K562 (cell line): ENCODE data around the gene KCNE1. TPM values are rescaled to one million over a fixed set of nuclear protein-coding genes. Genes with fewer than 3 reads are reported as not detected.
A peak's percentile ranks its signal among the peaks of the same experiment; 100 is the strongest.

ENCODE experiments used
- CC2D1A ChIP-seq: fragments of 450-650 bp; IDR thresholded peaks from 2 replicates; pipeline ENCODE4 v1.6.1; 2017; ENCODE audit warnings: mild to moderate bottlenecking
- CTCF ChIP-seq, 3 experiments: IDR thresholded peaks in 2 of 3; conservative IDR thresholded peaks in 1 of 3; 2 replicates each; pipeline ENCODE4 v1.5.1; 2011 to 2012; ENCODE audit warnings: low read length in 3 of 3, mild to moderate bottlenecking in 3 of 3, control low read depth in 2 of 3, improper control_type of control experiment in 1 of 3, inconsistent platforms in 1 of 3, low read depth in 1 of 3, mixed read lengths in 1 of 3, moderate library complexity in 1 of 3; ENCODE audit not compliant: insufficient read depth in 2 of 3
- DEAF1 ChIP-seq: fragments of 450-650 bp; formaldehyde crosslinking; IDR thresholded peaks from 2 replicates; pipeline ENCODE4 v1.4.0; 2020; ENCODE audit warnings: mild to moderate bottlenecking, moderate library complexity
- HBP1 ChIP-seq: fragments of 450-650 bp; formaldehyde crosslinking; IDR thresholded peaks from 2 replicates; pipeline ENCODE4 v1.4.0; 2022; ENCODE audit warnings: missing genetic modification characterization
- PURB ChIP-seq: sonication (generic); formaldehyde crosslinking; IDR thresholded peaks from 2 replicates; pipeline ENCODE4 v1.9.0; 2021; ENCODE audit warnings: low read depth, mild to moderate bottlenecking, missing genetic modification reagents
- RCOR1 ChIP-seq, 2 experiments: IDR thresholded peaks; 2 replicates each; pipeline ENCODE4 v1.6.1; 2012; ENCODE audit warnings: low read depth in 2 of 2, low read length in 2 of 2, borderline replicate concordance in 1 of 2, improper control_type of control experiment in 1 of 2
- RREB1 ChIP-seq: fragments of 250-450 bp; sonication (Bioruptor Pico); IDR thresholded peaks from 2 replicates; pipeline ENCODE4 v1.4.0; 2020
- SMAD1 ChIP-seq: fragments of 150-350 bp; IDR thresholded peaks from 2 replicates; pipeline ENCODE4 v1.6.1; 2014; ENCODE audit warnings: low read length, low read depth; ENCODE audit not compliant: partially characterized antibody
- TFAP4 ChIP-seq: sonication (generic); formaldehyde crosslinking; IDR thresholded peaks from 2 replicates; pipeline ENCODE4 v1.8.0; 2022; ENCODE audit warnings: missing genetic modification reagents, mild to moderate bottlenecking, moderate library complexity, borderline replicate concordance
- THRB ChIP-seq: fragments of 450-650 bp; formaldehyde crosslinking; conservative IDR thresholded peaks from 2 replicates; pipeline ENCODE4 v1.4.0; 2022; ENCODE audit warnings: mild to moderate bottlenecking, missing genetic modification characterization
- polyA plus RNA-seq, 8 experiments: library from polyadenylated mRNA; depleted of rRNA in 4 of 8; stranded (reverse) in 5 of 8; unstranded in 3 of 8; fragments of >200 nt; fragmentation: Nextera tagmentation in 2 of 8; fragmentation: Illumina TruSeq in 1 of 8; extraction: Ambion mirVana in 2 of 8; extraction: Trizol in 1 of 8; gene quantifications; 2 replicates each; pipeline versions ENCODE4 v1.2.1 to v1.2.3, GENCODE V29; 2011 to 2014; ENCODE audit warnings: inconsistent platforms in 1 of 8, missing spikeins in 1 of 8
- total RNA-seq, 7 experiments: library from RNA; depleted of rRNA in 6 of 7; stranded (reverse); fragments of >200 nt in 6 of 7; fragmentation: Illumina TruSeq in 2 of 7; extraction: Trizol in 2 of 7; gene quantifications; 2 replicates each; pipeline versions ENCODE4 v1.2.1 to v1.2.3, GENCODE V29; 2011 to 2021; ENCODE audit warnings: low replicate concordance in 1 of 7

The KCNE1 gene
- total and polyA plus RNA-seq, 9 of the 15 experiments (the other 6 are each of a cell fraction or from before 2014, with no cell fraction given), result 0.05 to 0.22 (median 0.11) TPM; not detected in 3

GRCh38 chr21:34510148-34511142 is 1.6 kb downstream of the KCNE1 start (continued):
- TF ChIP-seq RREB1 (CRISPR knock-in tag) (0 out of 2 replicates have a peak, but pooled peaks have one; percentile 25), THRB (CRISPR knock-in tag) (0 out of 2 replicates have a peak, but pooled peaks have one; percentile 55), DEAF1 (CRISPR knock-in tag) (peak; percentile 96), HBP1 (CRISPR knock-in tag) (0 out of 2 replicates have a peak, but pooled peaks have one; percentile 59), PURB (CRISPR knock-in tag) (no peak), SMAD1 (no peak), CTCF (IDR thresholded peaks at IDR 0.05 in 2 of 3, conservative IDR thresholded peaks at IDR 0.05 in 1 of 3; ENCODE audit: insufficient read depth in 2 of 3, low read depth in 1 of 3, low read length in 3 of 3) (peak; percentile 86 to 92 (median 90)), CC2D1A (peak; percentile 27; the same call in 1 of the 2 replicates), TFAP4 (CRISPR knock-in tag) (peak; percentile 72), RCOR1 (IDR thresholded peaks at IDR 0.05; ENCODE audit: borderline replicate concordance in 1 of 2, low read depth in 2 of 2, low read length in 2 of 2) (peak in 1 of 2 experiments; percentile 36; a peak in 1 of 4 replicates)
